K562 (cell line): ENCODE results near the gene RACGAP1. TPM values are rescaled to one million over a fixed set of nuclear protein-coding genes. Genes with fewer than 3 reads are reported as not detected.

Experiments
- CREBBP ChIP-seq: IDR thresholded peaks from one replicate; pipeline ENCODE4 v1.6.1; 2012; ENCODE audit warnings: low read depth, mild to moderate bottlenecking, control low read depth, inconsistent platforms, low read length
- ELF2 ChIP-seq: fragments of 250-450 bp; sonication (Bioruptor Pico); IDR thresholded peaks from 2 replicates; pipeline ENCODE4 v1.5.0; 2021; ENCODE audit warnings: mild to moderate bottlenecking
- FOSL1 ChIP-seq: fragments of 200-800 bp; sonication (Bioruptor generic); conservative IDR thresholded peaks from 2 replicates; pipeline ENCODE4 v1.6.1; 2016; ENCODE audit warnings: missing genetic modification characterization, missing compliant biosample characterization
- KLF6 ChIP-seq: fragments of 250-450 bp; sonication (Bioruptor Pico); IDR thresholded peaks from 2 replicates; pipeline ENCODE4 v1.4.0; 2020; ENCODE audit warnings: mild to moderate bottlenecking, moderate library complexity, borderline replicate concordance
- LCOR ChIP-seq: sonication (generic); formaldehyde crosslinking; IDR thresholded peaks from 2 replicates; pipeline ENCODE4 v1.8.0; 2022; ENCODE audit warnings: mild to moderate bottlenecking, missing genetic modification reagents
- MAFF ChIP-seq: IDR thresholded peaks from 2 replicates; pipeline ENCODE4 v1.6.1; 2012; ENCODE audit warnings: low read length, improper control_type of control experiment
- MED1 ChIP-seq: sonication (generic); formaldehyde crosslinking; IDR thresholded peaks from 2 replicates; pipeline ENCODE4 v1.8.1; 2023; ENCODE audit warnings: missing genetic modification reagents, borderline replicate concordance
- MLLT1 ChIP-seq, 2 experiments: fragments of 450-650 bp; IDR thresholded peaks; 2 replicates each; pipeline ENCODE4 v1.6.1; 2016
- NFRKB ChIP-seq: fragments of 450-650 bp; IDR thresholded peaks from 2 replicates; pipeline ENCODE4 v1.6.1; 2016; ENCODE audit warnings: low read depth
- NFXL1 ChIP-seq: fragments of 450-650 bp; formaldehyde crosslinking; IDR thresholded peaks from 2 replicates; pipeline ENCODE4 v1.4.0; 2021; ENCODE audit warnings: mild to moderate bottlenecking
- PHB2 ChIP-seq: fragments of 450-650 bp; IDR thresholded peaks from 2 replicates; pipeline ENCODE4 v1.6.1; 2017; ENCODE audit warnings: low read depth
- RAD21 ChIP-seq, 2 experiments: fragments of 250-450 bp in 1 of 2; fragments of 450-650 bp in 1 of 2; sonication (Bioruptor Pico) in 1 of 2; formaldehyde crosslinking in 1 of 2; IDR thresholded peaks in 1 of 2; conservative IDR thresholded peaks in 1 of 2; 2 replicates each; pipeline versions ENCODE4 v1.4.0 to v1.8.0; 2020 to 2022; ENCODE audit warnings: mild to moderate bottlenecking in 2 of 2, moderate library complexity in 1 of 2
- SMAD4 ChIP-seq: fragments of 250-450 bp; sonication (Bioruptor Pico); conservative IDR thresholded peaks from 2 replicates; pipeline ENCODE4 v1.8.0; 2021; ENCODE audit warnings: inconsistent platforms, mild to moderate bottlenecking, moderate library complexity
- SRSF3 ChIP-seq: fragments of 200-400 bp; formaldehyde crosslinking; IDR thresholded peaks from 2 replicates; pipeline ENCODE4 v1.6.1; 2016; ENCODE audit warnings: mild to moderate bottlenecking, low read length, moderate library complexity; ENCODE audit not compliant: insufficient read depth
- TAF1 ChIP-seq: IDR thresholded peaks from 2 replicates; pipeline ENCODE4 v1.6.1; 2011; ENCODE audit warnings: mild to moderate bottlenecking, low read length, moderate library complexity; ENCODE audit not compliant: insufficient read depth, control insufficient read depth, severe bottlenecking; ENCODE audit errors: extremely low read depth
- TAF9B ChIP-seq: fragments of 450-650 bp; IDR thresholded peaks from 2 replicates; pipeline ENCODE4 v1.6.1; 2018; ENCODE audit warnings: mild to moderate bottlenecking; ENCODE audit not compliant: partially characterized antibody
- ZFP1 ChIP-seq: fragments of 450-650 bp; formaldehyde crosslinking; IDR thresholded peaks from 2 replicates; pipeline ENCODE4 v1.4.0; 2020; ENCODE audit warnings: mild to moderate bottlenecking, mixed read lengths
- ZNF316 ChIP-seq: fragments of 450-650 bp; IDR thresholded peaks from 2 replicates; pipeline ENCODE4 v1.6.1; 2016
- ZNF324 ChIP-seq: fragments of 250-450 bp; sonication (Bioruptor Pico); IDR thresholded peaks from 2 replicates; pipeline ENCODE4 v1.4.0; 2020; ENCODE audit warnings: mild to moderate bottlenecking
- ZNF431 ChIP-seq: sonication (generic); formaldehyde crosslinking; IDR thresholded peaks from 2 replicates; pipeline ENCODE4 v1.8.0; 2022; ENCODE audit warnings: mild to moderate bottlenecking, missing genetic modification reagents
- ZNF699 ChIP-seq: fragments of 250-450 bp; sonication (Bioruptor Pico); IDR thresholded peaks from 2 replicates; pipeline ENCODE4 v1.8.0; 2021; ENCODE audit warnings: mild to moderate bottlenecking, moderate library complexity; ENCODE audit not compliant: insufficient replicate concordance
- ZSCAN32 ChIP-seq: fragments of 450-650 bp; formaldehyde crosslinking; IDR thresholded peaks from 2 replicates; pipeline ENCODE4 v1.4.0; 2020; ENCODE audit warnings: mild to moderate bottlenecking, moderate library complexity
- polyA plus RNA-seq, 8 experiments: library from polyadenylated mRNA; depleted of rRNA in 4 of 8; stranded (reverse) in 5 of 8; unstranded in 3 of 8; fragments of >200 nt; fragmentation: Nextera tagmentation in 2 of 8; fragmentation: Illumina TruSeq in 1 of 8; extraction: Ambion mirVana in 2 of 8; extraction: Trizol in 1 of 8; gene quantifications; 2 replicates each; pipeline versions ENCODE4 v1.2.1 to v1.2.3, GENCODE V29; 2011 to 2014; ENCODE audit warnings: inconsistent platforms in 1 of 8, missing spikeins in 1 of 8
- total RNA-seq, 7 experiments: library from RNA; depleted of rRNA in 6 of 7; stranded (reverse); fragments of >200 nt in 6 of 7; fragmentation: Illumina TruSeq in 2 of 7; extraction: Trizol in 2 of 7; gene quantifications; 2 replicates each; pipeline versions ENCODE4 v1.2.1 to v1.2.3, GENCODE V29; 2011 to 2021; ENCODE audit warnings: low replicate concordance in 1 of 7
- TF ChIP-seq, protein P1 (sequence below): IDR thresholded peaks from 3 replicates; pipeline ENCODE4 v1.6.1; 2011; ENCODE audit warnings: borderline replicate concordance, mild to moderate bottlenecking, moderate library complexity; ENCODE audit not compliant: insufficient read length; ENCODE audit errors: extremely low read depth
- TF ChIP-seq, protein P2 (sequence below): fragments of 250-450 bp; sonication (Bioruptor Pico); IDR thresholded peaks from 2 replicates; pipeline ENCODE4 v1.4.0; 2020; ENCODE audit warnings: mild to moderate bottlenecking

RACGAP1 gene
- total and polyA plus RNA-seq, 9 of the 15 experiments (the other 6 are each of a cell fraction or from before 2014, with no cell fraction given): 56.4 to 92.9 (median 71.8) TPM

- TF ChIP-seq MED1 (CRISPR knock-in tag) (no peak), KLF6 (no peak), MAFF (no peak), ELF2 (CRISPR knock-in tag) (no peak), ZNF324 (CRISPR knock-in tag) (no peak), LCOR (no peak), ZSCAN32 (CRISPR knock-in tag) (no peak), ZNF699 (CRISPR knock-in tag) (no peak), ZNF431 (CRISPR knock-in tag) (no peak), TAF1 (no peak), RAD21 (CRISPR knock-in tag; conservative IDR thresholded peaks at IDR 0.05 in 1 of 2, IDR thresholded peaks at IDR 0.05 in 1 of 2) (peak; percentile 92 to 95), PHB2 (0 out of 2 replicates have a peak, but pooled peaks have one; percentile 18), FOSL1 (no peak), MLLT1 (IDR thresholded peaks at IDR 0.05) (peak in 1 of 2 experiments; percentile 31; a peak in 1 of 4 replicates), SMAD4 (CRISPR knock-in tag) (no peak), SRSF3 (no peak), TAF9B (no peak), CREBBP (no peak), NFRKB (no peak), ZFP1 (CRISPR knock-in tag) (no peak), NFXL1 (no peak), ZNF316 (no peak)
- TF ChIP-seq, protein P1, sequence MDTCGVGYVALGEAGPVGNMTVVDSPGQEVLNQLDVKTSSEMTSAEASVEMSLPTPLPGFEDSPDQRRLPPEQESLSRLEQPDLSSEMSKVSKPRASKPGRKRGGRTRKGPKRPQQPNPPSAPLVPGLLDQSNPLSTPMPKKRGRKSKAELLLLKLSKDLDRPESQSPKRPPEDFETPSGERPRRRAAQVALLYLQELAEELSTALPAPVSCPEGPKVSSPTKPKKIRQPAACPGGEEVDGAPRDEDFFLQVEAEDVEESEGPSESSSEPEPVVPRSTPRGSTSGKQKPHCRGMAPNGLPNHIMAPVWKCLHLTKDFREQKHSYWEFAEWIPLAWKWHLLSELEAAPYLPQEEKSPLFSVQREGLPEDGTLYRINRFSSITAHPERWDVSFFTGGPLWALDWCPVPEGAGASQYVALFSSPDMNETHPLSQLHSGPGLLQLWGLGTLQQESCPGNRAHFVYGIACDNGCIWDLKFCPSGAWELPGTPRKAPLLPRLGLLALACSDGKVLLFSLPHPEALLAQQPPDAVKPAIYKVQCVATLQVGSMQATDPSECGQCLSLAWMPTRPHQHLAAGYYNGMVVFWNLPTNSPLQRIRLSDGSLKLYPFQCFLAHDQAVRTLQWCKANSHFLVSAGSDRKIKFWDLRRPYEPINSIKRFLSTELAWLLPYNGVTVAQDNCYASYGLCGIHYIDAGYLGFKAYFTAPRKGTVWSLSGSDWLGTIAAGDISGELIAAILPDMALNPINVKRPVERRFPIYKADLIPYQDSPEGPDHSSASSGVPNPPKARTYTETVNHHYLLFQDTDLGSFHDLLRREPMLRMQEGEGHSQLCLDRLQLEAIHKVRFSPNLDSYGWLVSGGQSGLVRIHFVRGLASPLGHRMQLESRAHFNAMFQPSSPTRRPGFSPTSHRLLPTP: no peak
- TF ChIP-seq, protein P2, sequence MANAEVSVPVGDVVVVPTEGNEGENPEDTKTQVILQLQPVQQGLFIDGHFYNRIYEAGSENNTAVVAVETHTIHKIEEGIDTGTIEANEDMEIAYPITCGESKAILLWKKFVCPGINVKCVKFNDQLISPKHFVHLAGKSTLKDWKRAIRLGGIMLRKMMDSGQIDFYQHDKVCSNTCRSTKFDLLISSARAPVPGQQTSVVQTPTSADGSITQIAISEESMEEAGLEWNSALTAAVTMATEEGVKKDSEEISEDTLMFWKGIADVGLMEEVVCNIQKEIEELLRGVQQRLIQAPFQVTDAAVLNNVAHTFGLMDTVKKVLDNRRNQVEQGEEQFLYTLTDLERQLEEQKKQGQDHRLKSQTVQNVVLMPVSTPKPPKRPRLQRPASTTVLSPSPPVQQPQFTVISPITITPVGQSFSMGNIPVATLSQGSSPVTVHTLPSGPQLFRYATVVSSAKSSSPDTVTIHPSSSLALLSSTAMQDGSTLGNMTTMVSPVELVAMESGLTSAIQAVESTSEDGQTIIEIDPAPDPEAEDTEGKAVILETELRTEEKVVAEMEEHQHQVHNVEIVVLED (CRISPR knock-in tag): no peak
These were observed 45.2 kb upstream of the RACGAP1 start (continued) for GRCh38 chr12:50070314-50071060.
